Measurements from ENCODE around the gene TNIK. TPM values are rescaled to one million over a fixed set of nuclear protein-coding genes. Genes with fewer than 3 reads are reported as not detected.

Gene TNIK
- total RNA-seq, 1 donor from 2014 or later, result 2.5 TPM

DNA sequence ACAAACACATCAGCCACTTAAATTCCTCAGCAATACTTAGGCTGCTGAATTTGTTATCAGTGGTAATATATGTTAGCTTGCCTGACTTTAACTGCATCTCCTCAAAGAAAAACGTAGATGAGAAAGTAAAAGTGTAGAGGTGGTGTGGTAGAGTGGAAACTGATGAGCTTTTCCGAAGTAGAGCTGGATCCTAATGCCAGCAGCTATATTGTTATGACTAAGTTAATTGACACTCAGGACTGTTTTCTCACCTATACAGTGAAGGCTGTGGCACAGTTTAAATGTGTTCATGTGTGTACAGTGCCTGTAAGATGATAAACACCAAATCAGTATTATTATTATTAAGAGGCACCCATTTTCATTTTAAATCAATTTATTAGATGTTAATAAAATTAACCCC, 174.9 kb downstream of the TNIK start:
- CTCF ChIA-PET, result no interaction called here
- DNase-seq, result no peak
- POLR2A ChIA-PET, result no interaction called here
- intact Hi-C loops (cut with micrococcal nuclease), result no loop called here
- Mint-ChIP-seq H3K9me3 (no peaks in the 10 kb centered on the region), H3K4me1 (peaks cover 5% of the 10 kb centered on the region), H3K36me3 (ENCODE audit: low read depth) (no peaks in the 10 kb centered on the region), H3K4me3 (no peak overlapping the region), H3K27ac (no peak overlapping the region), H3K27me3 (no peaks in the 10 kb centered on the region)
- TF ChIP-seq, protein P1, sequence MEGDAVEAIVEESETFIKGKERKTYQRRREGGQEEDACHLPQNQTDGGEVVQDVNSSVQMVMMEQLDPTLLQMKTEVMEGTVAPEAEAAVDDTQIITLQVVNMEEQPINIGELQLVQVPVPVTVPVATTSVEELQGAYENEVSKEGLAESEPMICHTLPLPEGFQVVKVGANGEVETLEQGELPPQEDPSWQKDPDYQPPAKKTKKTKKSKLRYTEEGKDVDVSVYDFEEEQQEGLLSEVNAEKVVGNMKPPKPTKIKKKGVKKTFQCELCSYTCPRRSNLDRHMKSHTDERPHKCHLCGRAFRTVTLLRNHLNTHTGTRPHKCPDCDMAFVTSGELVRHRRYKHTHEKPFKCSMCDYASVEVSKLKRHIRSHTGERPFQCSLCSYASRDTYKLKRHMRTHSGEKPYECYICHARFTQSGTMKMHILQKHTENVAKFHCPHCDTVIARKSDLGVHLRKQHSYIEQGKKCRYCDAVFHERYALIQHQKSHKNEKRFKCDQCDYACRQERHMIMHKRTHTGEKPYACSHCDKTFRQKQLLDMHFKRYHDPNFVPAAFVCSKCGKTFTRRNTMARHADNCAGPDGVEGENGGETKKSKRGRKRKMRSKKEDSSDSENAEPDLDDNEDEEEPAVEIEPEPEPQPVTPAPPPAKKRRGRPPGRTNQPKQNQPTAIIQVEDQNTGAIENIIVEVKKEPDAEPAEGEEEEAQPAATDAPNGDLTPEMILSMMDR (IDR thresholded peaks at IDR 0.05), result no peak
- ATAC-seq (ENCODE audit: low read depth), result no peak

- TF ChIP-seq, protein P1 (IDR thresholded peaks at IDR 0.05), result no peak
- H3K4me1 Mint-ChIP-seq, result peaks cover 5% of the 10 kb centered on the region
- ChIA-PET POLR2A (no interaction called here), CTCF (no interaction called here)
- intact Hi-C loops (cut with micrococcal nuclease), result no loop called here
- H3K4me3 Mint-ChIP-seq, result no peak overlapping the region
- H3K36me3 Mint-ChIP-seq (ENCODE audit: low read depth), result no peaks in the 10 kb centered on the region
- H3K27ac Mint-ChIP-seq, result no peak overlapping the region
- H3K27me3 Mint-ChIP-seq, result no peaks in the 10 kb centered on the region
- H3K9me3 Mint-ChIP-seq, result no peaks in the 10 kb centered on the region
- DNase-seq (no peak), ATAC-seq (ENCODE audit: low read depth) (no peak)
These were observed 175.7 kb downstream of the TNIK start for GRCh38 chr3:171284308-171285075.

- ATAC-seq (ENCODE audit: low read depth), result no peak
- no peak for DNase-seq
- Mint-ChIP-seq H3K9me3 (no peaks in the 10 kb centered on the region), H3K4me1 (peaks cover 5% of the 10 kb centered on the region), H3K27ac (no peak overlapping the region), H3K4me3 (no peak overlapping the region), H3K27me3 (no peaks in the 10 kb centered on the region), H3K36me3 (ENCODE audit: low read depth) (no peaks in the 10 kb centered on the region)
- intact Hi-C loops (cut with micrococcal nuclease), result no loop called here
- TF ChIP-seq, protein P1 (IDR thresholded peaks at IDR 0.05), result no peak
- ChIA-PET POLR2A (no interaction called here), CTCF (no interaction called here)
These were observed 176.4 kb downstream of the TNIK start for GRCh38 chr3:171283848-171284222.

- TF ChIP-seq, protein P1 (IDR thresholded peaks at IDR 0.05), result no peak
- ATAC-seq (ENCODE audit: low read depth), result no peak
- intact Hi-C loops (cut with micrococcal nuclease), result no loop called here
- DNase-seq, result no peak
- H3K4me1 Mint-ChIP-seq, result peaks cover 5% of the 10 kb centered on the region
- no peak overlapping the region for H3K27ac Mint-ChIP-seq
- no peaks in the 10 kb centered on the region for H3K36me3 Mint-ChIP-seq (ENCODE audit: low read depth)
- POLR2A ChIA-PET, result no interaction called here
- CTCF ChIA-PET, result no interaction called here
- H3K4me3 Mint-ChIP-seq, result no peak overlapping the region
- no peaks in the 10 kb centered on the region for H3K27me3 Mint-ChIP-seq
- no peaks in the 10 kb centered on the region for H3K9me3 Mint-ChIP-seq
These were observed 176.9 kb downstream of the TNIK start for GRCh38 chr3:171283183-171283847.

DNA sequence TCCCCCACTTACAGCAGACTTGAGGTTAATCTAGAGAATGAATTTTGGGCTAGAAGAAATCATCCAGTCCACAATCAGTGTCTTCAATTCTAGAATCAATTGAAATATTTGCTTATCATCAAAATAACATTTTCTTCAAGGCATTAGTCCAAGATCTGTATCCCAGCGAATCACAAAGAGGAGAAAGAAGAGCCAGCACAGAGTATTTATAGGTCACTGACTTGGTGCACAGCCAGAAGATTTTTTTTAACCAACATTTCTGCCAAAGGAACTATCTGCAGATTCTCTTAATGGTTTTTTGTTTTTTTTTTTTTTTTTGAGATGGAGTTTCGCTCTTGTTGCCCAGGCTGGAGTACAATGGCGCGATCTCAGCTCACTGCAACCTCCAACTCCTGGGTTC, 178.2 kb downstream of the TNIK start:
- POLR2A ChIA-PET, result no interaction called here
- ATAC-seq (ENCODE audit: low read depth) (no peak), DNase-seq (no peak)
- TF ChIP-seq, protein P1 (IDR thresholded peaks at IDR 0.05), result no peak
- intact Hi-C loops (cut with micrococcal nuclease), result no loop called here
- H3K4me1 Mint-ChIP-seq, result peaks cover 5% of the 10 kb centered on the region
- H3K4me3 Mint-ChIP-seq, result no peak overlapping the region
- no peak overlapping the region for H3K27ac Mint-ChIP-seq
- H3K36me3 Mint-ChIP-seq (ENCODE audit: low read depth), result no peaks in the 10 kb centered on the region
- no peaks in the 10 kb centered on the region for H3K9me3 Mint-ChIP-seq
- no peaks in the 10 kb centered on the region for H3K27me3 Mint-ChIP-seq
- CTCF ChIA-PET, result no interaction called here
